ENCODE data around the gene FARSA. TPM values are rescaled to one million over a fixed set of nuclear protein-coding genes. Genes with fewer than 3 reads are reported as not detected.

The FARSA gene
- total and polyA plus RNA-seq, 10 of the 15 experiments (the other 5 are each of a cell fraction or from before 2014, with no cell fraction given): 20.3 to 212 (median 76.4) TPM

GRCh38 chr19:12933287-12934072 lies at the start of gene FARSA (continued):
- peak; percentile 87 for TF ChIP-seq ELK1 (IDR thresholded peaks at IDR 0.05; ENCODE audit: low read depth, low read length)
- no peak for TF ChIP-seq ZNF384 (IDR thresholded peaks at IDR 0.05; ENCODE audit: borderline replicate concordance, low read depth, low read length)
- TF ChIP-seq MAX (IDR thresholded peaks at IDR 0.05; ENCODE audit: low read depth, low read length): peak; percentile 80
- no peak for TF ChIP-seq SKIL (IDR thresholded peaks at IDR 0.05; ENCODE audit: low read depth, poor library complexity, severe bottlenecking)
- no peak for TF ChIP-seq MTA3 (IDR thresholded peaks at IDR 0.05; ENCODE audit: borderline replicate concordance, low read length)
- TF ChIP-seq TCF12 (IDR thresholded peaks at IDR 0.05; ENCODE audit: low read depth, low read length): peak; percentile 46; the same call in 1 of the 2 replicates
- TF ChIP-seq RAD51 (IDR thresholded peaks at IDR 0.05): 0 out of 2 replicates have a peak, but pooled peaks have one; percentile 37
- TF ChIP-seq STAT3 (IDR thresholded peaks at IDR 0.05; ENCODE audit: low read depth, low read length): no peak
- TF ChIP-seq YY1 (IDR thresholded peaks at IDR 0.05; ENCODE audit: low read depth, low read length): peak; percentile 100
- TF ChIP-seq ZNF687 (IDR thresholded peaks at IDR 0.05): peak; percentile 7; the same call in 1 of the 2 replicates
- peak in 1 of 2 experiments; percentile 4; a peak in 1 of 4 replicates for TF ChIP-seq SRF (IDR thresholded peaks at IDR 0.05; ENCODE audit: low read depth in 2 of 2, low read length in 2 of 2)
- peak; percentile 57 for TF ChIP-seq USF1 (IDR thresholded peaks at IDR 0.05; ENCODE audit: borderline replicate concordance, extremely low read length, insufficient read depth, low read depth, low read length)
- TF ChIP-seq ZBTB4 (CRISPR knock-in tag; IDR thresholded peaks at IDR 0.05): no peak
- no peak for TF ChIP-seq PBX3 (IDR thresholded peaks at IDR 0.05; ENCODE audit: insufficient replicate concordance, low read depth, low read length)

Measured in GM12878 (cell line).